HG02870 (cell line): ENCODE results near the gene FSD2.
"Not testable (repeated sequence)": the region's sequence is repeated elsewhere in the genome, so short reads cannot be mapped to it uniquely, and the experiment has no call there.

Experiments used
- ATAC-seq: cut with Tn5 transposase; IDR thresholded peaks from one replicate; pipeline ENCODE4 v1.9.1; 2021; ENCODE audit warnings: mild to moderate bottlenecking, moderate library complexity; ENCODE audit not compliant: unreplicated experiment

FSD2 gene

GRCh38 chr15:82831894-82832600 lies 26.2 kb upstream of the FSD2 start:
- no peak for ATAC-seq

GRCh38 chr15:82830427-82831173 lies 24.7 kb upstream of the FSD2 start:
- no peak for ATAC-seq

GRCh38 chr15:82829234-82829633 lies 23.4 kb upstream of the FSD2 start:
- no peak for ATAC-seq

- ATAC-seq, result no peak
Measured at GRCh38 chr15:82828075-82828474, 22.2 kb upstream of the FSD2 start.

- no peak for ATAC-seq
Measured at GRCh38 chr15:82823049-82823448, 17.2 kb upstream of the FSD2 start.

- not testable (repeated sequence) for ATAC-seq
Measured at GRCh38 chr15:82821851-82822250, 16.0 kb upstream of the FSD2 start.

GRCh38 chr15:82821396-82821795 lies 15.5 kb upstream of the FSD2 start:
- not testable (repeated sequence) for ATAC-seq

DNA sequence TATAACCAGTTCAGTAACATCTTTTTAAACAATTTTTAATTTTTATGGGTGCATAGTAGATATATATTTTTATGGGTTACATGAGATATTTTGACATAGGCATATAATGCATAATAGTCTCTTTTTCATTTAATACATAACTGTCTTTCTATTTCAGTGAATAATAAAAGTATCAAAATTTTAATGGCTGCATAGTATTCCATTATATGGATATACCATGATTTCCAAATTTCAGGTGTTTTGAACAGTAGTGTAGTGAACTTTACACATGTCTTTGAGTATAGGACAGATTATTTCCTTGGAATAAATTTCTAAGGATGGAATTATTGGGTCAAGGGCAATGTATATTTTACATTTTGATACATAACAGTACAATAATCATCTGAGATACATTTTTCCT lies 14.3 kb upstream of the FSD2 start:
- ATAC-seq, result no peak

DNA sequence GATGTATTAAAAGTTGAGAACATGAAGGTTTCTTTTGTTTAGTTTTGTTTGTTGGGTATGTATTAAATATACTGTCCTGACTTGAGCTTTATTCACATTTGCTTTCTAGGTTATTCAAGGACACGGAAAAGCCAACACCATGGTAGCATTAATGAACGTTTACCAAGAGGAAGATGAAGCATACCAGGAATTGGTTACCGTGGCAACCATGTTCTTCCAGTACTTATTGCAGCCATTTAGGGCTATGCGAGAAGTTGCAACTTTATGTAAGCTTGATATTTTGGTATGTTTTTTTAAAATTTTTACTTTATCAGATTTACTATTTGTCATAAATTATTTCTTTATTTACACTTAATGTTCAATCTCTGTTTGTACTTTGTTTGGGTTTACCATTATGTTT lies 7.1 kb upstream of the FSD2 start:
- ATAC-seq, result no peak

DNA sequence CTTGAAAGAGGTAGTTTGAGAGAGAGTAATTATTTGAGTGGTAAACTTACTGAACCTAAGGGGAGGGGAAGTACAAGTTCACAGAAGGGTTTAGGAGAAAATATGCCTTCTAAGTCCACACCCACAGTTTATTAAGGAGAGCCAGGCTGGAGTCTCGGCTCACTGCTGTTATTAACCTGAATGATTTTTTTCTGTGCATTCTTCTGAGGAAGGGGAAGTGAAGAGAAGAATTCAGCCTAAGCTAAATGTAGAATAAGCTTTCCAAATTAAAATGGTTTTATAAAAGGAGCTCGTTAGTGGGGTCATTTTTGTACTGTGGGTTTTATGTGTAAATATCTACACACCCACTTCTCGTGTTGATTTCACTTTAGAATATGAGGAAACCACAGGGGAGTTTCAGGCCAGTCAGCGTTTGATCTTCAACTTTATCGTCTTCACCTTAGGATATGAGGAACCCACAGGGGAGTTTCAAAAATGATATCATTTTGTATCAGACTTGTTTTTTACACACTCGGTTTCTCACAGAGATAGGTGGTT lies 5.1 kb upstream of the FSD2 start:
- ATAC-seq, result no peak

- peak; percentile 9 for ATAC-seq
Measured at GRCh38 chr15:82810061-82810889, 4.4 kb upstream of the FSD2 start.

- ATAC-seq, result peak; percentile 83
Measured at GRCh38 chr15:82809308-82810060, 3.6 kb upstream of the FSD2 start, which contains the start of gene WHAMM. Gene WHAMM, plus strand, starts transcription at chr15:82809628. Its CDS starts 99 bp downstream, at chr15:82809727.

- ATAC-seq, result no peak
Measured at GRCh38 chr15:82808634-82809041, 2.8 kb upstream of the FSD2 start.

GRCh38 chr15:82807920-82808633 lies 2.2 kb upstream of the FSD2 start:
- ATAC-seq, result no peak

DNA sequence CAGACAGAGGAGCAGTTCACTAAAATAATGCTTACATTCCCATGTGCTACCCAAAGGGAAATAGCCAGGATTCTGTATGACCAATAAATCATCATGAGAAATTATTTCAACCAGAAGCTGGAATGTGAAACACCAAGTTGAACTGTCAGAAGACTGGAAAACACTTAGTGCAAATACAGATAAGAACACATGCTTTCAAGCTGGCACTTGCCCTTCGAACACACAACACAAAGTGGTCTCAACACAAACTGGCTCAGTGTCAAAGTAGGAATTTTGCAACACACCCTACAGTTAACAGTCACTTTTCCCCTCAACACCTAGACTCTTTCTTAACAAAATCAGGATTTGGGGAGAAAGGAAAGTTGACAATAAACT lies 1.3 kb downstream of the FSD2 start:
- ATAC-seq, result no peak

DNA sequence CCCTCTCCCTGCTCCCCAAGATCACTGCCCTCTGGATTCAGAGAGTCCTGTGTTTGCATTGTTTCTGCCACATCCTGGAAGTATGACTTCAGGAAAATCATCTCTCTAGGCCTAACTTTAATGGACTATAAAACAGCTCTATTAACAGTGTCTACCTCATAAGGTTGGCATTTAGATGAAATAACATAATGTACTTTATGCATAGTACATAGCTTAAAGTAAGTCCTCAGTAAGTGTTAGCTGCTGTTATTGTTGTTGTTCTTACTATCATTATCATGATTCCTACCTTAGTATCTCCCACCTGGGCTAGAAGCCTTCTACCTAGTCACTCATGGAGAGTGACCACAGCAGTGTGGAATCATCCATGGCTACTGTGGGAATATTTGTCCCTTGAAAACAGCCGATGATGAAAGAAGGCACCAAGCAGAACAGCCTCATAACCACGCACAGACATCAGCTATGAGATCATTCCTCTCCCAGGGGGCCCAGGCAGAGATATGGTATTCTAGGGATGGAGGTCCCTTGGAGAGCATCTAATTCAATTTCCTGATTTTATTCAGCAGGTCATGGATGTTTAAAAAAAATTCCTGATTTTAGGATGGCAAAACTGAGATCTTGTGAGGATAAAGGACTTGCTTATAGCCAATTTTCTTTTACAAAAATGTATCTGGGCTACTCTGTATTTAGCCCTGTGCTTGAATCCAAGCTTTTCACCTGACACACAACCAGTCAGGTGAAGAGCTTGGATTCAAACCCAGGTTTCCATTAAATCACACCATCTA lies 1.9 kb downstream of the FSD2 start:
- ATAC-seq, result no peak

DNA sequence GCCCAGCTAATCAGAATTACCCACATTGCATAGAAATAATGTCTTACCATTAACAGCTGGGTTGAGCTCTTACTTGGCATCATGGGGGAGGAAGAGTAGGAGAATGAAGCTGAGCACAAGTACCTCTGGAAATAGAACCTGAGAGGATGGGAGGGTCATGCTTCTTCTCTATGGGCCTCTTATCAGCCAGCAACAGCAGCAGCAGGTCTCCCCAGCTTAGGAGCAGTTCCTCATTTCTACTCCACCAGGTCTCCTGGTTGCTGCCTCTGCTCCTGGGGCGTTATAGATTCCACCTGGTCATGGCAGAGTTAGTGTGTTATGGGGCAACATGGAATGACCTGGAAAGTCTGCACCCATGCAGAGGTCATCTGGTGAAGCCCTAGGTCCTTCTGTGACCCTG lies 3.4 kb downstream of the FSD2 start:
- ATAC-seq, result no peak

- no peak for ATAC-seq
Measured at GRCh38 chr15:82799183-82799841, 6.6 kb downstream of the FSD2 start.
